B cell (primary cell): ENCODE data around the gene NT5M. TPM values are rescaled to one million over a fixed set of nuclear protein-coding genes. Genes with fewer than 3 reads are reported as not detected.

Experiments used
- ATAC-seq: fragments of 200-7000 bp; cut with Tn5 transposase; one replicate; pipeline ENCODE4 v1.10.0; 2021; ENCODE audit warnings: low read depth, mild to moderate bottlenecking, moderate number of reproducible peaks, moderate library complexity
- CTCF ChIA-PET: fragments of 350-600 bp; sonication (Branson Sonifier 250); formaldehyde crosslinking; loops from one replicate; lab custom pipeline; 2021; ENCODE audit warnings: antibody characterized with exemption, inconsistent platforms; lab: Charles Lee
- POLR2A ChIA-PET: fragments of 350-600 bp; sonication (Branson Sonifier 250); formaldehyde crosslinking; loops from one replicate; lab custom pipeline; 2021; ENCODE audit warnings: antibody characterized with exemption; lab: Charles Lee
- DNase-seq: peaks from one replicate; pipeline ENCODE4 v3.0.0; 2013
- H2AFZ ChIP-seq: 2 replicates; pipeline ENCODE4 v1.6.1; 2012; ENCODE audit warnings: mild to moderate bottlenecking, low read depth, low read length; ENCODE audit not compliant: insufficient read depth, poor library complexity, severe bottlenecking
- H3K27ac ChIP-seq, 2 donors: 1 replicate in 1 of 2; 2 replicates in 1 of 2; pipeline ENCODE4 v1.5.1; 2012 to 2013; ENCODE audit warnings: low read length in 2 of 2, mild to moderate bottlenecking in 2 of 2, moderate library complexity in 1 of 2
- H3K27me3 ChIP-seq, 4 experiments: fragments of 200-600 bp in 1 of 4; sonication (generic) in 1 of 4; replicated peaks in 1 of 4; 1 replicate in 2 of 4; 2 replicates in 2 of 4; pipeline versions ENCODE4 v1.6.1 to v1.7.0; 2013 to 2016; ENCODE audit warnings: low read length in 3 of 4, mild to moderate bottlenecking in 2 of 4, mixed read lengths in 1 of 4, moderate library complexity in 1 of 4; ENCODE audit not compliant: insufficient read depth in 4 of 4, control insufficient read depth in 3 of 4; ENCODE audit errors: control extremely low read depth in 1 of 4
- H3K36me3 ChIP-seq, 2 experiments: replicated peaks in 1 of 2; 1 replicate in 1 of 2; 2 replicates in 1 of 2; pipeline versions ENCODE4 v1.6.1 to v1.7.1; 2013; ENCODE audit warnings: low read length in 1 of 2; ENCODE audit not compliant: insufficient read depth in 2 of 2, control insufficient read depth in 1 of 2; ENCODE audit errors: control extremely low read depth in 1 of 2, extremely low read depth in 1 of 2
- H3K4me1 ChIP-seq, 2 donors: fragments of 200-600 bp in 1 of 2; sonication (generic) in 1 of 2; 1 replicate in 1 of 2; 2 replicates in 1 of 2; pipeline versions ENCODE4 v1.5.1 to v1.6.1; 2013 to 2017; ENCODE audit warnings: low read length in 2 of 2; ENCODE audit not compliant: control insufficient read depth in 2 of 2, insufficient read depth in 2 of 2
- H3K4me2 ChIP-seq: replicated peaks from 2 replicates; pipeline ENCODE3; 2012; ENCODE audit warnings: mild to moderate bottlenecking, low read depth, low read length; ENCODE audit not compliant: poor library complexity, severe bottlenecking
- H3K4me3 ChIP-seq, 5 experiments: fragments of 200-600 bp in 1 of 5; sonication (generic) in 1 of 5; 1 replicate in 3 of 5; 2 replicates in 2 of 5; pipeline versions ENCODE4 v1.5.1 to v1.7.0; 2011 to 2016; ENCODE audit warnings: low read length in 4 of 5, mild to moderate bottlenecking in 4 of 5, low read depth in 2 of 5, control low read depth in 1 of 5, moderate library complexity in 1 of 5; ENCODE audit not compliant: insufficient read depth in 1 of 5; ENCODE audit errors: control extremely low read depth in 1 of 5, extremely low read depth in 1 of 5
- H3K79me2 ChIP-seq: fragments of 200-600 bp; sonication (generic); one replicate; pipeline ENCODE4 v1.6.0; 2016; ENCODE audit warnings: low read length; ENCODE audit not compliant: control insufficient read depth, insufficient read depth
- H3K9ac ChIP-seq: fragments of 200-600 bp; sonication (generic); 2 replicates; pipeline ENCODE4 v1.6.1; 2017; ENCODE audit warnings: mild to moderate bottlenecking, low read length, moderate library complexity
- H3K9me3 ChIP-seq, 3 donors: one replicate each; pipeline versions ENCODE4 v1.6.1 to v1.7.1; 2013; ENCODE audit warnings: low read length in 2 of 3; ENCODE audit not compliant: control insufficient read depth in 2 of 3, insufficient read depth in 1 of 3; ENCODE audit errors: control extremely low read depth in 1 of 3
- H4K20me1 ChIP-seq: 2 replicates; pipeline ENCODE4 v1.6.0; 2012; ENCODE audit warnings: mild to moderate bottlenecking, low read length; ENCODE audit not compliant: insufficient read depth, control insufficient read depth, poor library complexity, severe bottlenecking
- H3K27ac Mint-ChIP-seq: one replicate; pipeline ENCODE4 v1.8.0; 2021; ENCODE audit warnings: mixed read lengths
- H3K27me3 Mint-ChIP-seq: one replicate; pipeline ENCODE4 v1.8.0; 2021; ENCODE audit warnings: mixed read lengths
- H3K4me1 Mint-ChIP-seq: one replicate; pipeline ENCODE4 v1.8.0; 2021; ENCODE audit warnings: mixed read lengths
- H3K4me3 Mint-ChIP-seq: one replicate; pipeline ENCODE4 v1.8.0; 2021; ENCODE audit warnings: mixed read lengths
- H3K9me3 Mint-ChIP-seq: one replicate; pipeline ENCODE4 v1.8.0; 2022; ENCODE audit warnings: mixed read lengths; ENCODE audit not compliant: insufficient read depth
- EZH2 ChIP-seq: IDR thresholded peaks from 2 replicates; pipeline ENCODE4 v1.6.1; 2012; ENCODE audit warnings: borderline replicate concordance, low read depth, mild to moderate bottlenecking, moderate library complexity, low read length; ENCODE audit not compliant: insufficient read depth, poor library complexity, severe bottlenecking
- WGBS: methylation state at CpG from one replicate; pipeline ENCODE4 v1.1.5; 2013; ENCODE audit warnings: missing lambda C conversion rate; ENCODE audit not compliant: insufficient coverage; 5-methylcytosine and 5-hydroxymethylcytosine counted together
- intact Hi-C: fragments of 100-400 bp; cut with micrococcal nuclease; formaldehyde crosslinking; loops from one replicate; pipeline ENCODE4 v1.10.0; 2022
- polyA plus RNA-seq: library from polyadenylated mRNA; depleted of rRNA; stranded (reverse); fragments of >200 nt; gene quantifications from 2 replicates; pipeline ENCODE4 v1.2.3, GENCODE V29; 2012
- total RNA-seq, 2 donors: library from RNA; stranded (reverse); fragments of 120-200 nt in 1 of 2; gene quantifications; 1 replicate in 1 of 2; 2 replicates in 1 of 2; pipeline versions ENCODE4 v1.2.3 to v1.2.4, GENCODE V29; 2013 to 2022
- TF ChIP-seq, protein P1 (sequence below): fragments of 200-600 bp; IDR thresholded peaks from one replicate; pipeline ENCODE4 v1.8.0; 2022; ENCODE audit warnings: antibody characterized with exemption, mild to moderate bottlenecking

NT5M gene
- total and polyA plus RNA-seq, 2 donors (not counting 1 experiment from before 2014, with no cell fraction given) = 0.40 to 0.47 TPM

DNA sequence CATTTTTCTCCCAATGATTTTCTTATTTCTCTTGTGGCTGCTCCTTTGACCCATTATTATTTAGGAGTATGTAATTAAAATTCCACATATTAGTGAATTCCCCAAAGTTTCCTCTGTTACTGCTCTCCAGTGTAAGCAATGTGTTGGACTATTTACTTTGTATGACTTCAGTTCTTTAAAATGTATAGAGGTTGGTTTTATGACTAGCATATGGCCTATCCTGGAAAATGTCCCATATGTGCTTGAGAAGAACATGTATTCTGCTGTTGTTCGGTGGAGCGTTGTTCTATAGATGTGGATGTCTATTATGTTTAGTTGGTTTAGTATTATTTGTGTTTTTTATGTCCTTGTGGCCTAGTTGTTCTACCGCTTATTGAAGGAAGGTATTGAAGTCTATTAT is 6.0 kb upstream of the NT5M start:
- DNase-seq (no peak), ATAC-seq (no peak)
- Histone ChIP-seq H3K79me2 (no peaks in the 10 kb centered on the region), H3K27ac (no peak overlapping the region), H3K27me3 (peaks cover 0 to 6% (median under 1%) of the 10 kb centered on the region in 4 experiments), H2AFZ (no peak overlapping the region), H3K4me1 (peaks cover 11% of the 10 kb centered on the region in 2 donors), H3K36me3 (no peaks in the 10 kb centered on the region), H3K4me3 (no peak overlapping the region), H4K20me1 (no peaks in the 10 kb centered on the region), H3K4me2 (no peak overlapping the region), H3K9me3 (no peaks in the 10 kb centered on the region), H3K9ac (no peak overlapping the region)
- intact Hi-C loops = no loop called here
- no peaks in the 10 kb centered on the region for H3K27me3 Mint-ChIP-seq
- TF ChIP-seq EZH2 = no peak
- TF ChIP-seq, protein P1, sequence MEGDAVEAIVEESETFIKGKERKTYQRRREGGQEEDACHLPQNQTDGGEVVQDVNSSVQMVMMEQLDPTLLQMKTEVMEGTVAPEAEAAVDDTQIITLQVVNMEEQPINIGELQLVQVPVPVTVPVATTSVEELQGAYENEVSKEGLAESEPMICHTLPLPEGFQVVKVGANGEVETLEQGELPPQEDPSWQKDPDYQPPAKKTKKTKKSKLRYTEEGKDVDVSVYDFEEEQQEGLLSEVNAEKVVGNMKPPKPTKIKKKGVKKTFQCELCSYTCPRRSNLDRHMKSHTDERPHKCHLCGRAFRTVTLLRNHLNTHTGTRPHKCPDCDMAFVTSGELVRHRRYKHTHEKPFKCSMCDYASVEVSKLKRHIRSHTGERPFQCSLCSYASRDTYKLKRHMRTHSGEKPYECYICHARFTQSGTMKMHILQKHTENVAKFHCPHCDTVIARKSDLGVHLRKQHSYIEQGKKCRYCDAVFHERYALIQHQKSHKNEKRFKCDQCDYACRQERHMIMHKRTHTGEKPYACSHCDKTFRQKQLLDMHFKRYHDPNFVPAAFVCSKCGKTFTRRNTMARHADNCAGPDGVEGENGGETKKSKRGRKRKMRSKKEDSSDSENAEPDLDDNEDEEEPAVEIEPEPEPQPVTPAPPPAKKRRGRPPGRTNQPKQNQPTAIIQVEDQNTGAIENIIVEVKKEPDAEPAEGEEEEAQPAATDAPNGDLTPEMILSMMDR = no peak
- peaks cover 16% of the 10 kb centered on the region for H3K4me1 Mint-ChIP-seq
- no peaks in the 10 kb centered on the region for H3K9me3 Mint-ChIP-seq
- H3K27ac Mint-ChIP-seq = no peak overlapping the region
- CTCF ChIA-PET = no interaction called here
- no peak overlapping the region for H3K4me3 Mint-ChIP-seq
- POLR2A ChIA-PET = no interaction called here
- WGBS = 100% methylated on average over 2 of the region's 3 CpGs

DNA sequence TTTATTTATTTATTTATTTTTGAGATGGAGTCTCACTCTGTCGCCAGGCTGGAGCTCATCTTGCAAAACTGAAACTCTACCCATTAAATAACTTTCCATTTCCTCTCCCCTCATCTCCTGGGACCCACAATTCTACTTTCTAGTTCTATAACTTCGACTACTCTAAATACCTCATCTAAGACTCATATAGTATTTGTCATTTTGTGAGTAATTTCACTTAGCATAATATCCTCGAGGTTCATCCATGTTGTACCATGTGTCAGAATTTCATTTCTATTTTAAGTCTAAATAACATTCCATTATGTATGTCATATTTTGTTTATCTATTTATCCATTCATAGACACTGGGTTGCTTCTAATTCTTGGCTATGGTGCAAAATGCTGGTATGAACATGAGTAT is 5.1 kb upstream of the NT5M start:
- Histone ChIP-seq H3K4me2 (no peak overlapping the region), H3K36me3 (no peaks in the 10 kb centered on the region), H3K27ac (no peak overlapping the region), H2AFZ (no peak overlapping the region), H3K4me1 (peaks cover 14 to 17% of the 10 kb centered on the region in 2 donors), H3K4me3 (no peak overlapping the region), H3K9me3 (no peaks in the 10 kb centered on the region), H3K79me2 (no peaks in the 10 kb centered on the region), H3K9ac (no peak overlapping the region), H4K20me1 (no peaks in the 10 kb centered on the region), H3K27me3 (peaks cover 0 to 6% (median under 1%) of the 10 kb centered on the region in 4 experiments)
- WGBS = no CpG with 5 or more reads among the region's 3 CpGs
- ChIA-PET POLR2A (no interaction called here), CTCF (no interaction called here)
- H3K9me3 Mint-ChIP-seq = no peaks in the 10 kb centered on the region
- H3K27ac Mint-ChIP-seq = no peak overlapping the region
- no peak for DNase-seq
- no peak for ATAC-seq
- intact Hi-C loops = no loop called here
- H3K4me3 Mint-ChIP-seq = no peak overlapping the region
- TF ChIP-seq, protein P1 = no peak
- H3K4me1 Mint-ChIP-seq = peaks cover 20% of the 10 kb centered on the region
- no peaks in the 10 kb centered on the region for H3K27me3 Mint-ChIP-seq
